ENCODE measurements around the gene PTP4A2. TPM values are rescaled to one million over a fixed set of nuclear protein-coding genes. Genes with fewer than 3 reads are reported as not detected.

PTP4A2 gene
- total and polyA plus RNA-seq, 2 donors (not counting 1 experiment from before 2014, with no cell fraction given), result 78.2 to 193 TPM

DNA sequence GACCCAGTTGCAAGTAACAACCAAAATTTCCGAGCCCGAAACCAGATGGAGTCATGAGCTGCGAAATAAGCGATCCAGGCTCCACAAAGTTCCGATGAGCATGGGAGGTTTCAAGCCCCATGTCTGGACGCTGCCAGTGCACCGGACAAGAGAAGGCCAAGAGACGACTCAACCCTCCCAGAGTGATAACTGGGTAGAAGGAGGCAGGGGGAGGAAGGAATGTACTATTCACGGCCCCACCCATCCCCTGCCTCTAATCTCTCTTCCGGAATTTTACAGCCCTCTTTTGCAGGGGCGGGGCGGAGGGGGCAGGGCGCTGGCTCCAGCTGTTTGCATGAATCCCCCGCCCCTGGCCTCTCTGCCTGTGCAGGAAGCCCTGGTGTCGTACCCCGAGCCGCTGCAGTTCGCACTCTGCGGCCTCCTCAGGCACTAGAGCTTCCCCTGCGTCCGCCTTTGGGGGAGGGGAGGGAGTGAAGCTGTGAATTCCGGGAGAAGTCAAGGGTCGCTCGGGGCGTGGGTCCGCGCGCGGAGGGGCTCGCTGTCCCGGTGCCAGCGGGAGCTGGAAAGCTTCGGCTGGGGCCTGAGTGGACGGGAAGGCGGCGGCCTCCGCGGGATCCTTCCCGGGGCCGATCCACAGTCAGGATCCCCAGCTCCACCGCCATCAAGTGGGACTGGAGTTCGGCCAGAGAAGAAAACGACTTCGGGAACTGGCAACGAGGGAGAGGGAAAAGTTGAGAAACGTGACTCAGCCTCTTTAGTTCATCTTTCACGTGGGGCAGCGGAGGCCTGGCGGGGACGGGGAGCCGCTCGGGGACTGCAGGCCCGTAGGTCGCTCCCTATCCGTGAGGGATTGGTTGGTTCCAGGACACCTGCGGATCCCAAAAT is 6.3 kb upstream of the PTP4A2 start:
- Mint-ChIP-seq H3K27me3 (no peaks in the 10 kb centered on the region), H3K9me3 (ENCODE audit: insufficient read depth) (no peaks in the 10 kb centered on the region), H3K4me1 (peaks cover 36% of the 10 kb centered on the region), H3K4me3 (peak overlapping the region; percentile 90), H3K27ac (peak overlapping the region; percentile 96)
- intact Hi-C loops (cut with micrococcal nuclease), result loop anchor here (1.0 kb wide), 2 partner anchors 8 to 12 kb away; no protein-coding TSS in a partner anchor
- H3K27me3 ChIP-seq (replicated peaks in 1 of 4; ENCODE audit: control extremely low read depth in 1 of 4, control insufficient read depth in 3 of 4, insufficient read depth in 4 of 4, low read length in 3 of 4), result no peaks in the 10 kb centered on the region
- H3K4me1 ChIP-seq (ENCODE audit: control insufficient read depth in 2 of 2, insufficient read depth in 2 of 2, low read length in 2 of 2), result peaks cover 41 to 46% of the 10 kb centered on the region in 2 donors
- H3K9me3 ChIP-seq (ENCODE audit: control extremely low read depth in 1 of 3, control insufficient read depth in 2 of 3, insufficient read depth in 1 of 3, low read length in 2 of 3), result no peaks in the 10 kb centered on the region
- peak overlapping the region; percentile 89 for H3K9ac ChIP-seq (ENCODE audit: low read length)
- ATAC-seq (ENCODE audit: low read depth) (peak; percentile 83), DNase-seq (peak; percentile 82)
- H3K79me2 ChIP-seq (ENCODE audit: control insufficient read depth, insufficient read depth, low read length), result no peaks in the 10 kb centered on the region
- ChIA-PET CTCF (interaction anchor here (1.0 to 14.9 kb wide), 6 partner anchors 10 to 156 kb away, joined by 3 to 433 read pairs (median 8); partner anchors contain the start of gene TMEM39B), POLR2A (interaction anchor here (0.5 to 2.8 kb wide), 9 partner anchors 9 to 168 kb away, joined by 3 to 11 read pairs (median 5); partner anchors contain the start of gene KHDRBS1)
- H3K36me3 ChIP-seq (replicated peaks in 1 of 2; ENCODE audit: control extremely low read depth in 1 of 2, control insufficient read depth in 1 of 2, extremely low read depth in 1 of 2, insufficient read depth in 2 of 2, low read length in 1 of 2), result no peaks in the 10 kb centered on the region
- TF ChIP-seq EZH2 (IDR thresholded peaks at IDR 0.05; ENCODE audit: borderline replicate concordance, insufficient read depth, low read depth, low read length, poor library complexity, severe bottlenecking), result no peak
- TF ChIP-seq CTCF (IDR thresholded peaks at IDR 0.05), result no peak
- peak overlapping the region; percentile 96 for H3K4me2 ChIP-seq (replicated peaks; ENCODE audit: low read depth, low read length, poor library complexity, severe bottlenecking)
- H3K4me3 ChIP-seq (ENCODE audit: control extremely low read depth in 1 of 5, extremely low read depth in 1 of 5, insufficient read depth in 1 of 5, low read depth in 2 of 5, low read length in 4 of 5), result peak overlapping the region; percentile 23 to 88 (median 66)
- peak overlapping the region; percentile 87 to 88 for H3K27ac ChIP-seq (ENCODE audit: low read length in 2 of 2)
- peak overlapping the region; percentile 97 for H2AFZ ChIP-seq (ENCODE audit: insufficient read depth, low read depth, low read length, poor library complexity, severe bottlenecking)
- no peaks in the 10 kb centered on the region for H4K20me1 ChIP-seq (ENCODE audit: control insufficient read depth, insufficient read depth, low read length, poor library complexity, severe bottlenecking)
- WGBS (ENCODE audit: insufficient coverage), result 6% methylated on average over 43 of the region's 56 CpGs
